ENCODE results near the gene MEAF6.
"Not testable (repeated sequence)": the region's sequence is repeated elsewhere in the genome, so short reads cannot be mapped to it uniquely, and the experiment has no call there.

The MEAF6 gene

GRCh38 chr1:37513795-37514349 is 694 bp downstream of the MEAF6 start:
- Mint-ChIP-seq H3K27ac (peak overlapping the region; percentile 98), H3K27me3 (no peaks in the 10 kb centered on the region), H3K9me3 (no peaks in the 10 kb centered on the region), H3K4me1 (ENCODE audit: low read depth) (peaks cover 46% of the 10 kb centered on the region), H3K4me3 (peak overlapping the region; percentile 96), H3K36me3 (ENCODE audit: low read depth) (peaks cover 58% of the 10 kb centered on the region)
- intact Hi-C loops (cut with micrococcal nuclease): loop anchor here (1.0 to 2.0 kb wide), 2 partner anchors 40 to 169 kb away; partner anchors contain the start of gene SNIP1

GRCh38 chr1:37509181-37509580 is 5.4 kb downstream of the MEAF6 start:
- H3K9me3 Mint-ChIP-seq: no peaks in the 10 kb centered on the region
- intact Hi-C loops (cut with micrococcal nuclease): loop anchor here (5.0 kb wide), 1 partner anchor 52 kb away; no protein-coding TSS in a partner anchor
- H3K4me1 Mint-ChIP-seq (ENCODE audit: low read depth): peaks cover 40% of the 10 kb centered on the region
- no peak overlapping the region for H3K4me3 Mint-ChIP-seq
- peaks cover 93% of the 10 kb centered on the region for H3K36me3 Mint-ChIP-seq (ENCODE audit: low read depth)
- no peak overlapping the region for H3K27ac Mint-ChIP-seq
- no peaks in the 10 kb centered on the region for H3K27me3 Mint-ChIP-seq

GRCh38 chr1:37506740-37507139 is 7.8 kb downstream of the MEAF6 start:
- Mint-ChIP-seq H3K9me3 (no peaks in the 10 kb centered on the region), H3K27me3 (no peaks in the 10 kb centered on the region), H3K4me1 (ENCODE audit: low read depth) (peaks cover 20% of the 10 kb centered on the region), H3K36me3 (ENCODE audit: low read depth) (peaks cover 96% of the 10 kb centered on the region), H3K4me3 (no peak overlapping the region), H3K27ac (peak overlapping the region; percentile 55)
- intact Hi-C loops (cut with micrococcal nuclease): loop anchor here (5.0 kb wide), 1 partner anchor 49 kb away; no protein-coding TSS in a partner anchor

DNA sequence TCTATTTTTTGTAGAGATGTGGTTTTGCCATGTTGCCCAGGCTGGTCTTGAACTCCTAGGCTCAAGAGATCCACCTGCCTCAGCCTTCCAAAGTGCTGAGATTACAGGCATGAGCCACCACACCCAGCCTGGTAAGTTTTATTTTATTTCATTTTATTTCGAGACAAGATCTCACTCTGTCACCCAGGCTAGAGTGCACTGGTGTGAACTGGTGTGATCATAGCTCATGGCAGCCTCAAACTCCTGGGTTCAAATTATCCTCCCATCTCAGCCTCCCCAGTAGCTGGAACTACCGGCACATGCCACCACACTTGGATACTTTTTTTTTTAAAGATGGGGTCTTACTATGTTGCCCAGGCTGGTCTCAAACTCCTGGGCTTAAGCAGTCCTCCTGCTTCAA is 11.8 kb downstream of the MEAF6 start:
- H3K27ac Mint-ChIP-seq; H3K4me3 Mint-ChIP-seq; intact Hi-C loops (cut with micrococcal nuclease); H3K9me3 Mint-ChIP-seq; H3K4me1 Mint-ChIP-seq (ENCODE audit: low read depth); H3K27me3 Mint-ChIP-seq: not testable (repeated sequence)
- peaks cover 95% of the 10 kb centered on the region for H3K36me3 Mint-ChIP-seq (ENCODE audit: low read depth)

GRCh38 chr1:37502104-37502503 is 12.5 kb downstream of the MEAF6 start:
- Mint-ChIP-seq H3K27me3 (no peaks in the 10 kb centered on the region), H3K4me1 (ENCODE audit: low read depth) (no peaks in the 10 kb centered on the region), H3K36me3 (ENCODE audit: low read depth) (peaks cover 95% of the 10 kb centered on the region), H3K4me3 (no peak overlapping the region), H3K27ac (no peak overlapping the region), H3K9me3 (no peaks in the 10 kb centered on the region)
- intact Hi-C loops (cut with micrococcal nuclease): no loop called here

- peaks cover 94% of the 10 kb centered on the region for H3K36me3 Mint-ChIP-seq (ENCODE audit: low read depth)
- intact Hi-C loops (cut with micrococcal nuclease): no loop called here
These were observed 12.9 kb downstream of the MEAF6 start for GRCh38 chr1:37501661-37502060.

DNA sequence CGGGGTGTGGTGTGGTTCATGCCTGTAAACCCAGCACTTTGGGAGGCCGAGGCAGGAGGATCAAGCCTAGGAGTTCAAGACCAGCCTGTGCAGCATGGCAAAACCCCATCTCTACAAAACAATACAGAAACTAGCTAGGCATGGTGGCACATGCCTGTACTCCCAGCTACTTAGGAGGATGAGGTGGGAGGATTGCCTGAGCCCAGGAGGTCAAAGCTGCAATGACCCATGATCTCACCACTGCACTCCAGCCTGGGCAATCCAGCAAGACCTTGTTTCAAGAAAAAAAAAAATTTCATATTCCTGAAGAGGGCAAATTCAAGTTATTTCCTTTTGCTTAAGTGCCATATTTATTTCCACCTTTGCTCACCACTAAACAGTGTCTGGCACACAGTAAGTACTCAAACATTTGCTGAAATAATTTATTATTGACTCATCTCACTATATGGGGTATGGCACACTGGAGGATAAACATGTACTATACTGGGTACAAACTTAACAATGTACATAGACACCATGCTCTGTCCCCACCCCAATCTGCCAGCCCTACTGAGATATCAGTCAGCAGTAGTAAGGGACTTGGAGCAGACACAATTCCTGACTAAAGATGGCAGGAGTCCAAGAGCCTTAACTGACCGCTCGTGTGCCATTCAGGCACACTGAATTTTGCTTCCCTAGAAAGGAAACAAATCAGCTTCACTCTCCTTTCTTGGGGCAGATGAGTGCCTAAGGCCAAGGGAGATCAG is 15.5 kb downstream of the MEAF6 start:
- H3K27me3 Mint-ChIP-seq: no peaks in the 10 kb centered on the region
- intact Hi-C loops (cut with micrococcal nuclease): no loop called here
- peaks cover 91% of the 10 kb centered on the region for H3K36me3 Mint-ChIP-seq (ENCODE audit: low read depth)
- H3K4me3 Mint-ChIP-seq: no peak overlapping the region
- H3K4me1 Mint-ChIP-seq (ENCODE audit: low read depth): no peaks in the 10 kb centered on the region
- H3K9me3 Mint-ChIP-seq: no peaks in the 10 kb centered on the region
- H3K27ac Mint-ChIP-seq: no peak overlapping the region

More at GRCh38 chr1:37501661-37502060, 12.9 kb downstream of the MEAF6 start:
- Mint-ChIP-seq H3K9me3 (no peaks in the 10 kb centered on the region), H3K4me3 (no peak overlapping the region), H3K27me3 (no peaks in the 10 kb centered on the region), H3K4me1 (ENCODE audit: low read depth) (no peaks in the 10 kb centered on the region), H3K27ac (no peak overlapping the region)

GRCh38 chr1:37497832-37498231 is 16.7 kb downstream of the MEAF6 start:
- Mint-ChIP-seq H3K4me1 (ENCODE audit: low read depth) (no peaks in the 10 kb centered on the region), H3K27ac (no peak overlapping the region), H3K36me3 (ENCODE audit: low read depth) (peaks cover 91% of the 10 kb centered on the region), H3K27me3 (no peaks in the 10 kb centered on the region), H3K4me3 (no peak overlapping the region), H3K9me3 (no peaks in the 10 kb centered on the region)
- intact Hi-C loops (cut with micrococcal nuclease): no loop called here

- Mint-ChIP-seq H3K4me3 (no peak overlapping the region), H3K9me3 (no peaks in the 10 kb centered on the region), H3K27ac (no peak overlapping the region), H3K36me3 (ENCODE audit: low read depth) (peaks cover 87% of the 10 kb centered on the region), H3K27me3 (no peaks in the 10 kb centered on the region), H3K4me1 (ENCODE audit: low read depth) (no peaks in the 10 kb centered on the region)
- intact Hi-C loops (cut with micrococcal nuclease): no loop called here
These were observed 18.7 kb downstream of the MEAF6 start for GRCh38 chr1:37495875-37496274.

DNA sequence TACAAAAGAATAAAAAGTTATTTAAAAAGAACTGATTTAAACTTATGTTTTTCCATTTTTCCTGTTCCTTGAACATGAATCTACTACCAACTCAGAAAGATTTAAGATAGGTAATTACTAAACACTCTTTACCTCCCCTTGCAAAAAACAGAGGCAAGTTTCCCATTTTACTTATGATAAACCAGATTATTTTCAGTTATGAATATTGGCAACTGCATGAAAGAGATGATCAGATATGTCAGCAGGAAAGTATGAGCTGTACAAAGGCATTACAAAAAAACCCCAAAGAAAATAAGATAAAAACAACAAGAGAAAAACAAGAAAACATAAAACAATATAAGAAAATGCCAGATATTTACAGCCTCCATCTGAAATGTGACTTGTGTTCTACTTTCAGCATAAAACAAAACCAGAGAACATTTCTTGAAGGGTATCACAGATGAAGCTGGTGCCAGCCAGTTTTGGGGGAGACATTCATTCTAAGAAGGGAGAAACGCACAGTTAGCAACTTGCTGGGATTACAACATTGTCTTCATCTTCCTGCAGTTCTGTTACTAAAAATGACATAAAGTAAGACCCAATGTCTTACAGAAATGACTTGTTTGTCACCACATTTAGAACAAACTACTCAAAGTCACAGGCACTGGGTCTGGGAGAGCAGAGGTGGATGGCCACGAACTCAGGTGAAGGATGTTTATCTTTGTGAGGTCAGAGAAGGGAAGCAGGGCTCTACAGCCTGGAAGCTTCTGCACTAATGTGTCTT is 21.0 kb downstream of the MEAF6 start:
- Mint-ChIP-seq H3K27ac (no peak overlapping the region), H3K36me3 (ENCODE audit: low read depth) (peaks cover 76% of the 10 kb centered on the region), H3K4me1 (ENCODE audit: low read depth) (peaks cover 3% of the 10 kb centered on the region)

DNA sequence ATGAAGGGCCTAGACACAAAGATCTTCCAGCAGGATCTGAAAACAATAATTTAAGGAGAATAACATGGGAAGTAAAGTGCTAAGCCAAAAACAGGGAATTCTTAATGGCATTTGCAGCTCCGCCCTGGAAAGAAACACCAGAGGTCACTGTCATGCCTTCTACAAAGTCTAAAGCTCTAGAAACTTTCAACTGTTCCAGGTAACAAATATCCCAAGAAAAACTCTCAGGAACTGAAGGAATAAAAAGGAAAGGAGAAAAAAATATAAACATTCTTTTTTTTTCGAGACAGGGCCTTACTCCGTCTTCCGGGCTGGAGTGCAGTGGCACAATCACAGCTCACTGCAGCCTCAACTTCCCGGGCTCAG is 27.0 kb downstream of the MEAF6 start:
- H3K27me3 Mint-ChIP-seq: no peaks in the 10 kb centered on the region
- H3K9me3 Mint-ChIP-seq: no peaks in the 10 kb centered on the region
- intact Hi-C loops (cut with micrococcal nuclease): loop anchor here (1.0 to 2.0 kb wide), 2 partner anchors 15 to 32 kb away; no protein-coding TSS in a partner anchor
- H3K4me3 Mint-ChIP-seq: peak overlapping the region; percentile 22
- peaks cover 61% of the 10 kb centered on the region for H3K4me1 Mint-ChIP-seq (ENCODE audit: low read depth)
- peaks cover 55% of the 10 kb centered on the region for H3K36me3 Mint-ChIP-seq (ENCODE audit: low read depth)
- H3K27ac Mint-ChIP-seq: peak overlapping the region; percentile 92

More for the DNA sequence above, 21.0 kb downstream of the MEAF6 start:
- Mint-ChIP-seq H3K4me3 (no peak overlapping the region), H3K27me3 (no peaks in the 10 kb centered on the region), H3K9me3 (no peaks in the 10 kb centered on the region)
- intact Hi-C loops (cut with micrococcal nuclease): no loop called here

DNA sequence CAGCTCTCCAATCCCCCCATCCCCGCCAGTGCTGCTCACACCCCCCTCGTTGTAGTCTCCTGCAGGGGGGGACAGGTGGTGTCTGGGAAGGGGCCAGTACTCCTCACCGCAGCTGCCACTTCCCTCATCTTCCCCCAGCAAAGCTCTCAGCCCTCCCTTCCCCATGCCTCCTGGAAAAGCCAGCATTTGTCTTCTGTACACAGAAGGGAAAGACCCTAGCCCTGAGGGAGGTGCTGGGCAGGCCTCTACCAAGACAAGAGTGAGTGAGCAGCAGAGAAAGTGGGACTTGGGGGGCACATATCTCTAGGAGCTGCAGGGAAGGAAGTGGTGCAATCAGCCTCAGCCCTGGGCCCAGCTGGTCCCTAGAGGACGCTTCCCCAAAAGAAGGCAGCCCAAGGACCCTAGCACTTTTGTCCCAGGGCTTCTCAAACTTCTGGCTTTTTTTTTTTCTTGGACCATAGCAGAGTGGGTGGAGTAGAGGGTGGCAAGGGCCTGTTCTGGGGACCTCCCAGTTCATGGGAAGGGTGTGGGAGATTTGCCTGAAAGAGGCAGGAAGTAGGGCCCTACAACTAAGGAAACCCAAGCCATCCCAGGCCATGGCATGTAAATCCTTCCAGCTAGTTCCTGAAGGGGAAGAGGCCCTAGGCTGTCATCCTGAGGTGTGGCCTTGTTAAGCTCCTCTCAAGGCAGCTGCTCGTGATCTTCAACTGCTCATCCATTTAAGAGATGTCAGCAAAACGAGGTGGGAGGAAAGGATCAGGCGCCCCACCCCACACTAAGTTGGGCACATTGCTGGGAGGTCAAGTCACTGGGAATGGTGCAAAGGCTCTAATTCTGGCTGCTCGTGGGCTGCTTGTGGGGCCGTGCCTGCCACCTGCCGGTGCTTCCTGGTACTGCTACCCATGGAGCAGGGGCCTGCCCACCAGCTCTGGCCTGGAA is 27.6 kb downstream of the MEAF6 start:
- peaks cover 55% of the 10 kb centered on the region for H3K36me3 Mint-ChIP-seq (ENCODE audit: low read depth)
- H3K9me3 Mint-ChIP-seq: no peaks in the 10 kb centered on the region
- peak overlapping the region; percentile 22 for H3K4me3 Mint-ChIP-seq
- peaks cover 67% of the 10 kb centered on the region for H3K4me1 Mint-ChIP-seq (ENCODE audit: low read depth)
- no peaks in the 10 kb centered on the region for H3K27me3 Mint-ChIP-seq
- intact Hi-C loops (cut with micrococcal nuclease): loop anchor here (1.0 to 2.0 kb wide), 2 partner anchors 14 to 32 kb away; no protein-coding TSS in a partner anchor
- H3K27ac Mint-ChIP-seq: peak overlapping the region; percentile 92
